Measurements from ENCODE around the gene OOEP. TPM values are rescaled to one million over a fixed set of nuclear protein-coding genes. Genes with fewer than 3 reads are reported as not detected.
"Not testable (repeated sequence)": the region's sequence is repeated elsewhere in the genome, so short reads cannot be mapped to it uniquely, and the experiment has no call there.

The OOEP gene
- total RNA-seq, 4 donors from 2014 or later, result not detected

DNA sequence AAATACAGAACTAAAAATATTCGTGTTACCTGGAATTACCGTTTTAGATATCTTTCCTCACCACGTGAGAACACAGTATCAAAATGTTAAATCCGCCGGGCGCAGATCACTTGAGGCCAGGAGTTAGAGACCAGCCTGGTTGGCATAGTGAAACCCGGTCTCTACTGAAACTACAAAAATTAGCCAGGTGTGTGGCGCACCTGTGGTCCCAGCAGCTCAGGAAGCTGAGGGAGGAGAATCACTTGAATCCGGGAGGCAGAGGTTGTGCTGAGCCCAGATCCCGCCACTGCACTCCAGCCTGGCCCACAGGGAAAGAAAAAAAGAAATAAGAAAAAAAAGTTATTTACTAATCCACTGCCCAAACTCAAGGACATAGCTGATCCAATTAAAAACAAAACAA, 20.2 kb upstream of the OOEP start:
- no peak overlapping the region for H3K27ac ChIP-seq
- H3K36me3 ChIP-seq, result no peaks in the 10 kb centered on the region
- 83 to 89% methylated on average over 9 of the region's 10 CpGs for WGBS, 2 donors (ENCODE audit: low coverage in 1 of 2)
- H3K27me3 ChIP-seq, result no peaks in the 10 kb centered on the region
- no peaks in the 10 kb centered on the region for H3K9me3 ChIP-seq
- peaks cover 0 to 12% (median 0%) of the 10 kb centered on the region in 3 donors for H3K4me1 ChIP-seq
- H3K4me3 ChIP-seq, result no peak overlapping the region
- TF ChIP-seq POLR2AphosphoS5 (IDR thresholded peaks at IDR 0.05), result no peak
- no peak for TF ChIP-seq EP300 (IDR thresholded peaks at IDR 0.05)
- ATAC-seq, result no peak

- ATAC-seq, result peak; percentile 81
- no peaks in the 10 kb centered on the region for H3K27me3 ChIP-seq
- H3K27ac ChIP-seq, result peak overlapping the region in 2 of 4 donors; percentile 64 to 72
- 17 to 19% methylated on average over 8 to 13 of the region's 38 CpGs for WGBS, 2 donors (ENCODE audit: low coverage in 1 of 2)
- TF ChIP-seq EP300 (IDR thresholded peaks at IDR 0.05), result no peak
- TF ChIP-seq, protein P1, sequence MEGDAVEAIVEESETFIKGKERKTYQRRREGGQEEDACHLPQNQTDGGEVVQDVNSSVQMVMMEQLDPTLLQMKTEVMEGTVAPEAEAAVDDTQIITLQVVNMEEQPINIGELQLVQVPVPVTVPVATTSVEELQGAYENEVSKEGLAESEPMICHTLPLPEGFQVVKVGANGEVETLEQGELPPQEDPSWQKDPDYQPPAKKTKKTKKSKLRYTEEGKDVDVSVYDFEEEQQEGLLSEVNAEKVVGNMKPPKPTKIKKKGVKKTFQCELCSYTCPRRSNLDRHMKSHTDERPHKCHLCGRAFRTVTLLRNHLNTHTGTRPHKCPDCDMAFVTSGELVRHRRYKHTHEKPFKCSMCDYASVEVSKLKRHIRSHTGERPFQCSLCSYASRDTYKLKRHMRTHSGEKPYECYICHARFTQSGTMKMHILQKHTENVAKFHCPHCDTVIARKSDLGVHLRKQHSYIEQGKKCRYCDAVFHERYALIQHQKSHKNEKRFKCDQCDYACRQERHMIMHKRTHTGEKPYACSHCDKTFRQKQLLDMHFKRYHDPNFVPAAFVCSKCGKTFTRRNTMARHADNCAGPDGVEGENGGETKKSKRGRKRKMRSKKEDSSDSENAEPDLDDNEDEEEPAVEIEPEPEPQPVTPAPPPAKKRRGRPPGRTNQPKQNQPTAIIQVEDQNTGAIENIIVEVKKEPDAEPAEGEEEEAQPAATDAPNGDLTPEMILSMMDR (IDR thresholded peaks at IDR 0.05), result peak in 3 of 4 experiments; percentile 25 to 70 (median 43)
- no peaks in the 10 kb centered on the region for H3K9me3 ChIP-seq
- no peaks in the 10 kb centered on the region for H3K36me3 ChIP-seq
- peaks cover 0 to 12% (median 0%) of the 10 kb centered on the region in 3 donors for H3K4me1 ChIP-seq
- peak overlapping the region; percentile 46 to 54 for H3K4me3 ChIP-seq
These were observed 19.3 kb upstream of the OOEP start for GRCh38 chr6:73388800-73389512.

DNA sequence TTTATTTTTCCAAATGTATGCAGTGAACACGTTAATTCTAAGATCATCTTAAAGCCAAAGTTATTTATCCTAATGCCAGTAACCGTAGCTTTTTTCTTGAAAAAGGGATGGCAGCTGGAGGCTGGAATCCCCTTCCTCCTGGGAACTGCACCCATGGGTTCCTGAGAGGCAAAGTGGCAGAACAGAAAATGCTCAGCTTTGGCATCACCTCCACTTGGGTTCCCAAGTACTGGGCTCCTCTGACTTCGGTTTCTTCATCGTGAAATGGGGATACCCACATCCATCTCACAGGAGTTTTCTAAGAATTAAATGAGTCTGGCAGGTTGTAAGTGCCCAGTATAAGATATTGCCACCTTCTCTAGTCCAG, 18.7 kb upstream of the OOEP start:
- Histone ChIP-seq H3K4me3 (peak overlapping the region; percentile 46 to 54), H3K36me3 (no peaks in the 10 kb centered on the region), H3K27ac (peak overlapping the region in 2 of 4 donors; percentile 64 to 72), H3K27me3 (no peaks in the 10 kb centered on the region), H3K4me1 (peaks cover 0 to 12% (median 0%) of the 10 kb centered on the region in 3 donors), H3K9me3 (no peaks in the 10 kb centered on the region)
- no peak for ATAC-seq
- TF ChIP-seq, protein P1 (IDR thresholded peaks at IDR 0.05), result no peak
- TF ChIP-seq POLR2AphosphoS5 (IDR thresholded peaks at IDR 0.05), result no peak
- TF ChIP-seq EP300 (IDR thresholded peaks at IDR 0.05), result no peak
- TF ChIP-seq POLR2A (IDR thresholded peaks at IDR 0.05), result no peak
- 27 to 28% methylated on average over 3 to 4 of the region's 4 CpGs for WGBS, 2 donors (ENCODE audit: low coverage in 1 of 2)

DNA sequence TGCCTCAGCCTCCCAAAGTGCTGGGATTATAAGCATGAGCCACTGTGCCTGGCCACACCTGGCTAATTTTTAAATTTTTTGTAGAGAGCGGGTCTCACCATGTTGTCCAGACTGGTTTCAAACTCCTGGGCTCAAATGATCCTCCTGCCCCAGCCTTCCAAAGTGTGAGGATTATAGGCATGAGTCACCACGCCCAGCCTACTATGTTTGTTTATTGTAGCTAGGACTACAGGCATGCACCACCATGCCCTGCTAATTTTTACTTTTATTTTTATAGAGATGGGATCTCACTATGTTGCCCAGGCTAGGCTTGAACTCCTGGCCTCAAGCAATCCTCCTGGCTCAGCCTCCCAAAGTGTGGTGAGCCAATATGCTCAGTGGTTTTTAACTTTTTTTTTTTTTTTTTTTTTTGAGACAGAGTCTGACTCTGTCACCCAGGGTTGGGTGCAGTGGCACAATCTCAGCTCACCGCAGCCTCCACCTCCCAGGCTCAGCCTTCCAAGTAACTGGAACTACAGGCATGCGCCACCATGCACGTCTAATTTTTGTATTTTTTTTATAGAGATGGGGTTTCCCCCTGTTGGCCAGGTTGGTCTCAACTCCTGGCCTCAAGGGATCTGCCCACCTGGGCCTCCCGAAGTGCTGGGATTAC, 12.9 kb upstream of the OOEP start:
- no peaks in the 10 kb centered on the region for H3K36me3 ChIP-seq
- no peaks in the 10 kb centered on the region for H3K4me1 ChIP-seq
- H3K9me3 ChIP-seq, result no peaks in the 10 kb centered on the region
- H3K4me3 ChIP-seq, result no peak overlapping the region
- H3K27ac ChIP-seq, result no peak overlapping the region
- ATAC-seq, result no peak
- TF ChIP-seq POLR2AphosphoS5 (IDR thresholded peaks at IDR 0.05), result no peak
- 87 to 93% methylated on average over 2 of the region's 6 CpGs for WGBS, 2 donors (ENCODE audit: low coverage in 1 of 2)
- no peaks in the 10 kb centered on the region for H3K27me3 ChIP-seq

DNA sequence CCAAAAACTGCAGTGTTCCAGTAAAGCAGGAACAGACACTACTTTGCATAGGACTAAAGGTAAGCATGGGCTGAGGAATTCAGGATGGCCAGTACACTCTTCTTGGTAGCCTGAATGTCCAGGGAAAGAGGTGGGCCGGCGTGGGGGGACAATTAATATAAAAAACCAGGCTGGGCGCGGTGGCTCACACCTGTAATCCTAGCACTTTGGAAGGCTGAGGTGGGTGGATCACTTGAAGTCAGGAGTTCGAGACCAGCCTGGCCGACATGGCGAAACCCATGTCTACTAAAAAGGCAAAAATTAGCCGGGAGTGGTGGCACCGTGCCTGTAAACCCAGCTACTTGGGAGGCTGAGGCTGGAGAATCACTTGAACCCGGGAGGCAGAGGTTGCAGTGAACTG, 11.8 kb upstream of the OOEP start:
- not testable (repeated sequence) for H3K4me3 ChIP-seq, H3K27ac ChIP-seq, H3K4me1 ChIP-seq, ATAC-seq, H3K9me3 ChIP-seq, H3K27me3 ChIP-seq, H3K36me3 ChIP-seq
- 90 to 92% methylated on average over 5 to 10 of the region's 10 CpGs for WGBS, 2 donors (ENCODE audit: low coverage in 1 of 2)

GRCh38 chr6:73377225-73377624, 7.5 kb upstream of the OOEP start:
- Histone ChIP-seq H3K36me3 (no peaks in the 10 kb centered on the region), H3K4me3 (no peak overlapping the region), H3K9me3 (peaks cover 0 to 10% (median 0%) of the 10 kb centered on the region in 3 donors), H3K27ac (no peak overlapping the region), H3K27me3 (no peaks in the 10 kb centered on the region), H3K4me1 (no peaks in the 10 kb centered on the region)
- WGBS, 2 donors (ENCODE audit: low coverage in 1 of 2), result 58 to 67% methylated on average over 1 to 3 of the region's 3 CpGs
- TF ChIP-seq POLR2A (IDR thresholded peaks at IDR 0.05) (no peak), POLR2AphosphoS5 (IDR thresholded peaks at IDR 0.05) (no peak), EP300 (IDR thresholded peaks at IDR 0.05) (no peak)
- TF ChIP-seq, protein P1 (IDR thresholded peaks at IDR 0.05), result no peak
- ATAC-seq, result no peak
